Eye (tissue), 1 donor: ENCODE results near the gene ADM2.

Source experiments
- DNase-seq: peaks from one replicate; pipeline ENCODE4 v3.0.0-alpha.2; 2015

Gene ADM2

GRCh38 chr22:50445880-50446707, 35.2 kb upstream of the ADM2 start:
- DNase-seq: no peak

- DNase-seq: no peak
Measured at GRCh38 chr22:50446708-50447575, 34.4 kb upstream of the ADM2 start.

- no peak for DNase-seq
Measured at GRCh38 chr22:50447576-50448551, 33.5 kb upstream of the ADM2 start.

GRCh38 chr22:50452649-50453048, 28.7 kb upstream of the ADM2 start:
- no peak for DNase-seq

- DNase-seq: no peak
Measured at GRCh38 chr22:50454556-50455075, 26.7 kb upstream of the ADM2 start.

GRCh38 chr22:50455201-50455600, 26.1 kb upstream of the ADM2 start:
- no peak for DNase-seq

GRCh38 chr22:50456026-50456425, 25.3 kb upstream of the ADM2 start:
- DNase-seq: no peak

GRCh38 chr22:50456466-50457234, 24.7 kb upstream of the ADM2 start:
- DNase-seq: no peak

- DNase-seq: no peak
Measured at GRCh38 chr22:50459016-50459415, 22.3 kb upstream of the ADM2 start.

GRCh38 chr22:50459496-50460140, 21.7 kb upstream of the ADM2 start:
- DNase-seq: no peak

- DNase-seq: no peak
Measured at GRCh38 chr22:50460938-50461337, 20.4 kb upstream of the ADM2 start.

GRCh38 chr22:50461536-50461935, 19.8 kb upstream of the ADM2 start:
- DNase-seq: no peak

- DNase-seq: no peak
Measured at GRCh38 chr22:50461979-50462540, 19.3 kb upstream of the ADM2 start.

GRCh38 chr22:50463188-50463900, 18.0 kb upstream of the ADM2 start:
- no peak for DNase-seq

GRCh38 chr22:50464451-50464850, 16.9 kb upstream of the ADM2 start:
- DNase-seq: no peak

- no peak for DNase-seq
Measured at GRCh38 chr22:50465066-50465930, 16.0 kb upstream of the ADM2 start.

- no peak for DNase-seq
Measured at GRCh38 chr22:50467341-50467740, 14.0 kb upstream of the ADM2 start.

GRCh38 chr22:50467773-50468440, 13.4 kb upstream of the ADM2 start:
- DNase-seq: no peak

GRCh38 chr22:50468626-50469025, 12.7 kb upstream of the ADM2 start:
- no peak for DNase-seq
